Lung (tissue), 12 donors: ENCODE measurements around the gene NFKBIL1. TPM values are rescaled to one million over a fixed set of nuclear protein-coding genes. Genes with fewer than 3 reads are reported as not detected.

ENCODE experiments used
- ATAC-seq: fragments of 200-7000 bp; cut with Tn5 transposase; one replicate; pipeline ENCODE4 v1.9.1; 2020; ENCODE audit warnings: moderate number of reproducible peaks; ENCODE audit not compliant: insufficient read depth, low FRiP score
- DNase-seq, 3 donors: peaks; one replicate each; pipeline ENCODE4 v3.0.0-alpha.2; 2013 to 2017
- H3K27ac ChIP-seq, 2 donors: one replicate each; pipeline ENCODE4 v1.5.1; 2013; ENCODE audit warnings: mild to moderate bottlenecking in 2 of 2, moderate library complexity in 2 of 2, control low read depth in 1 of 2, inconsistent platforms in 1 of 2, low read depth in 1 of 2, low read length in 1 of 2
- H3K27me3 ChIP-seq, 3 donors: one replicate each; pipeline ENCODE4 v1.5.1; 2013; ENCODE audit warnings: low read length in 2 of 3; ENCODE audit not compliant: control insufficient read depth in 3 of 3, insufficient read depth in 3 of 3
- H3K36me3 ChIP-seq, 4 donors: one replicate each; pipeline ENCODE4 v1.5.1; 2013; ENCODE audit warnings: low read length in 4 of 4, mild to moderate bottlenecking in 1 of 4, moderate library complexity in 1 of 4; ENCODE audit not compliant: control insufficient read depth in 4 of 4, insufficient read depth in 4 of 4
- H3K4me1 ChIP-seq, 5 donors: one replicate each; pipeline ENCODE4 v1.5.1; 2013; ENCODE audit warnings: low read length in 5 of 5, mild to moderate bottlenecking in 2 of 5, moderate library complexity in 1 of 5; ENCODE audit not compliant: control insufficient read depth in 5 of 5, insufficient read depth in 5 of 5
- H3K4me3 ChIP-seq: one replicate; pipeline ENCODE4 v1.5.1; 2013; ENCODE audit warnings: mild to moderate bottlenecking, control low read depth, moderate library complexity
- H3K9ac ChIP-seq, 2 donors: one replicate each; pipeline ENCODE4 v1.5.1; 2013; ENCODE audit warnings: low read length in 2 of 2, control low read depth in 1 of 2; ENCODE audit not compliant: insufficient read depth in 1 of 2
- H3K9me3 ChIP-seq, 4 donors: one replicate each; pipeline ENCODE4 v1.5.1; 2013; ENCODE audit warnings: low read length in 3 of 4, mild to moderate bottlenecking in 1 of 4, moderate library complexity in 1 of 4; ENCODE audit not compliant: control insufficient read depth in 4 of 4, insufficient read depth in 3 of 4
- WGBS, 2 donors: extraction: QIAGEN DNeasy Blood & Tissue Kit; methylation state at CpG; one replicate each; pipeline ENCODE4 v1.1.7; 2013; 5-methylcytosine and 5-hydroxymethylcytosine counted together
- polyA plus RNA-seq, 2 donors: library from polyadenylated mRNA; stranded (reverse); fragments of 200-250 nt; gene quantifications; one replicate each; pipeline ENCODE4 v1.2.1, GENCODE V29; 2013
- total RNA-seq, 2 donors: library from RNA; depleted of rRNA in 1 of 2; stranded (reverse); fragments of >200 nt in 1 of 2; gene quantifications; one replicate each; pipeline ENCODE4 v1.2.1, GENCODE V29; 2014 to 2021
- TF ChIP-seq, protein P1 (sequence below): IDR thresholded peaks from 2 replicates; pipeline ENCODE4 v1.5.1; 2012; ENCODE audit warnings: mild to moderate bottlenecking; ENCODE audit errors: control extremely low read depth, extremely low read depth
- donor health status: control.
- donor health status: control.
- donor health status: Bipolar disorder and iron deficiency.
- donor health status: healthy.
- donor health status: DM: yes; HTN: yes; CAD: no.

Gene NFKBIL1
- total and polyA plus RNA-seq, 4 donors, result 13.5 to 32.2 (median 19.0) TPM

DNA sequence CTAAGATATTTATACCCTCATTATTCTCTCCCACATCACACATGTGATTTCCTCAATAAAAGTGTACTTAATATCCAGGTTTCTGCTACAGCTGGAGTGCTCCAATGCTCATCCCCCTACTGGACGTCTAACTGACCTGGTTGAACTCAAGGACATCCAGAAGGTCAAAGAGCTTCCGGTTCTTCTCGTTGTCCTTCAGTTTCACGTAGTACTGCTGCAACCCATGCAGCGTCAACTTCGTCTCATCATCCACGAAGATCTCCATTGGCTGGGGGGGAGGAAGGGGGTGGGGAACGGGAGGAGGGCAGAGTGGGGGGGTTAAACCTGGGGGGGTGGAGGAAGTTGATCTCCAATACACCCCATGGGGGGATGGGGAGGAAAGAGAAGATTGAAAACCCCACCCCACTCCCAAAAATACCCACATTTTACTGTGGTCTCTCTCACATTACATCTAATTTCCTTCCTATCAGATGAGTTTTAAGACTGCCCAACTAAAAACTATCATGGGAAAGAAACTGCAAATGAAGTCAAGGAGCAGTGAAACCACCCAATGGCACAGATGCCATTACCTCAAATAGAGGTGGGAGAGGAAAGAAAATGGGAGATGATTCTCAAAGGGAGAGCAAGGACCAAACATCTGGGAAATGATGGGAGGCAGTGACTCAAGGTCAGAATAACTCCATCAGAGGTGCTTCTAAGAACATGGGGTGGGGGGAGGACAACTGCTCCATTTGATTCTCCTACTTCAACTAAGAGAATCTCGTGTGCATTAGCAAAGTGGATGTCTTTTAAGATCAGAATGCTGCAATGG, 14.6 kb upstream of the NFKBIL1 start:
- Histone ChIP-seq H3K27me3 (no peaks in the 10 kb centered on the region), H3K27ac (no peak overlapping the region), H3K4me1 (peaks cover 0 to 6% (median 0%) of the 10 kb centered on the region in 5 donors), H3K4me3 (no peak overlapping the region), H3K9me3 (no peaks in the 10 kb centered on the region), H3K9ac (no peak overlapping the region), H3K36me3 (peaks cover 39 to 60% (median 51%) of the 10 kb centered on the region in 4 donors)
- DNase-seq, result no peak
- ATAC-seq, result no peak
- TF ChIP-seq, protein P1, sequence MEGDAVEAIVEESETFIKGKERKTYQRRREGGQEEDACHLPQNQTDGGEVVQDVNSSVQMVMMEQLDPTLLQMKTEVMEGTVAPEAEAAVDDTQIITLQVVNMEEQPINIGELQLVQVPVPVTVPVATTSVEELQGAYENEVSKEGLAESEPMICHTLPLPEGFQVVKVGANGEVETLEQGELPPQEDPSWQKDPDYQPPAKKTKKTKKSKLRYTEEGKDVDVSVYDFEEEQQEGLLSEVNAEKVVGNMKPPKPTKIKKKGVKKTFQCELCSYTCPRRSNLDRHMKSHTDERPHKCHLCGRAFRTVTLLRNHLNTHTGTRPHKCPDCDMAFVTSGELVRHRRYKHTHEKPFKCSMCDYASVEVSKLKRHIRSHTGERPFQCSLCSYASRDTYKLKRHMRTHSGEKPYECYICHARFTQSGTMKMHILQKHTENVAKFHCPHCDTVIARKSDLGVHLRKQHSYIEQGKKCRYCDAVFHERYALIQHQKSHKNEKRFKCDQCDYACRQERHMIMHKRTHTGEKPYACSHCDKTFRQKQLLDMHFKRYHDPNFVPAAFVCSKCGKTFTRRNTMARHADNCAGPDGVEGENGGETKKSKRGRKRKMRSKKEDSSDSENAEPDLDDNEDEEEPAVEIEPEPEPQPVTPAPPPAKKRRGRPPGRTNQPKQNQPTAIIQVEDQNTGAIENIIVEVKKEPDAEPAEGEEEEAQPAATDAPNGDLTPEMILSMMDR, result no peak
- WGBS, 2 donors, result 67 to 72% methylated on average over 9 of the region's 9 CpGs

DNA sequence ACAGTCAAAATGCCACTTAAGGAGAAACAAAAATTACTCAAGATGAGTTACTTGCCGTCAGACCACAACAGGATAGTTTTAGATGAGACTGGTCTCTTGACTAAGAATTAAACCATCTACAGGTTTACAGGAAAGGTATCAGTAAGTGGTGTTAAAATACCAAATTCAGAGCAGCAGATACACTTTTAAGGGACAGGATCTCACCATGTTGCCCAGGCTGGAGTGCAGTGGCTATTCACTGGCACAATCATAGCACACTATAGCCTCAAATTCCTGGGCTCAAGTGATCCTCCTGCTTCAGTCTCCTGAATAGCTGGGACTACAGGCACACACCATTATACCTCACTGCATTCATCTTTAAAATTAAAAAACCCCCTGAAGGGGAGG, 14.0 kb upstream of the NFKBIL1 start:
- WGBS, 2 donors, result 82 to 90% methylated on average over 1 of the region's 1 CpG

DNA sequence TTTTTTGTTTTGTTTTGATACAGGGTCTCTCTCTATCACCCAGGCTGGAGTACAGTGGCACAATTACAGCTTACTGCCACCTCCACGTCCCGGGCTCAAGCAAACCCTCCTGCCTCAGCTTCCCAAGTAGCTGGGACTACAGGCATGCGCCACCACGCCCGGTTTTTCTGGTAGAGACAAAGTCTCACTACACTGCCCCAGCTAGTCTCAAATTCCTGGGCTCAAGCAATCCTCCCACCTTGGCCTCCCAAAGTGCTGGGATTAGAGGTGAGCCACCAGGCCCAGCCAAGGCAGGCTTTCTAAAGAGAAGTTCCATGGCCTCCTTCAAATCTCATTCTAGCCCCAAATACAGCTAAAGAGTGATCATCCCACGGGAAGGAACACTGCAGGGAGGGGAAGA, 13.4 kb upstream of the NFKBIL1 start:
- no peak overlapping the region for H3K4me3 ChIP-seq
- ATAC-seq (no peak), DNase-seq (no peak)
- peaks cover 3 to 11% (median 5%) of the 10 kb centered on the region in 5 donors for H3K4me1 ChIP-seq
- H3K27me3 ChIP-seq, result no peaks in the 10 kb centered on the region
- 91 to 95% methylated on average over 6 of the region's 6 CpGs for WGBS, 2 donors
- TF ChIP-seq, protein P1, result no peak
- no peak overlapping the region for H3K27ac ChIP-seq
- no peaks in the 10 kb centered on the region for H3K9me3 ChIP-seq
- peaks cover 50 to 69% (median 60%) of the 10 kb centered on the region in 4 donors for H3K36me3 ChIP-seq
- no peak overlapping the region for H3K9ac ChIP-seq

More for the DNA sequence above, 14.0 kb upstream of the NFKBIL1 start:
- Histone ChIP-seq H3K9ac (no peak overlapping the region), H3K4me1 (peaks cover 0 to 6% (median 0%) of the 10 kb centered on the region in 5 donors), H3K27ac (no peak overlapping the region), H3K9me3 (no peaks in the 10 kb centered on the region), H3K27me3 (no peaks in the 10 kb centered on the region), H3K36me3 (peaks cover 45 to 63% (median 54%) of the 10 kb centered on the region in 4 donors), H3K4me3 (no peak overlapping the region)
- no peak for DNase-seq
- ATAC-seq, result no peak
- TF ChIP-seq, protein P1, result no peak
